Measurements from ENCODE around the gene SP2. TPM values are rescaled to one million over a fixed set of nuclear protein-coding genes. Genes with fewer than 3 reads are reported as not detected.

SP2 gene
- total RNA-seq, 1 donor from 2014 or later: 1.6 TPM

GRCh38 chr17:47915776-47916398, 19.9 kb downstream of the SP2 start:
- Mint-ChIP-seq H3K9me3 (no peaks in the 10 kb centered on the region), H3K4me1 (no peaks in the 10 kb centered on the region), H3K27ac (peak overlapping the region; percentile 3), H3K27me3 (ENCODE audit: insufficient read depth, low read depth) (peaks cover 5% of the 10 kb centered on the region), H3K4me3 (no peak overlapping the region), H3K36me3 (peaks cover 17% of the 10 kb centered on the region)
- Histone ChIP-seq H3K27ac (no peak overlapping the region), H3K27me3 (no peaks in the 10 kb centered on the region), H3K36me3 (no peaks in the 10 kb centered on the region), H2AFZ (replicated peaks) (no peak overlapping the region), H3K4me1 (no peaks in the 10 kb centered on the region), H3K79me2 (ENCODE audit: low read depth) (peaks cover under 1% of the 10 kb centered on the region), H3K9ac (no peak overlapping the region), H3K9me3 (ENCODE audit: low read depth) (no peaks in the 10 kb centered on the region), H3F3A (ENCODE audit: low read depth) (no peaks in the 10 kb centered on the region), H3K4me3 (no peak overlapping the region), H4K20me1 (ENCODE audit: low read depth) (no peaks in the 10 kb centered on the region), H3K4me2 (no peak overlapping the region)
- no peak for DNase-seq (ENCODE audit: low spot score)
- TF ChIP-seq, protein P1, sequence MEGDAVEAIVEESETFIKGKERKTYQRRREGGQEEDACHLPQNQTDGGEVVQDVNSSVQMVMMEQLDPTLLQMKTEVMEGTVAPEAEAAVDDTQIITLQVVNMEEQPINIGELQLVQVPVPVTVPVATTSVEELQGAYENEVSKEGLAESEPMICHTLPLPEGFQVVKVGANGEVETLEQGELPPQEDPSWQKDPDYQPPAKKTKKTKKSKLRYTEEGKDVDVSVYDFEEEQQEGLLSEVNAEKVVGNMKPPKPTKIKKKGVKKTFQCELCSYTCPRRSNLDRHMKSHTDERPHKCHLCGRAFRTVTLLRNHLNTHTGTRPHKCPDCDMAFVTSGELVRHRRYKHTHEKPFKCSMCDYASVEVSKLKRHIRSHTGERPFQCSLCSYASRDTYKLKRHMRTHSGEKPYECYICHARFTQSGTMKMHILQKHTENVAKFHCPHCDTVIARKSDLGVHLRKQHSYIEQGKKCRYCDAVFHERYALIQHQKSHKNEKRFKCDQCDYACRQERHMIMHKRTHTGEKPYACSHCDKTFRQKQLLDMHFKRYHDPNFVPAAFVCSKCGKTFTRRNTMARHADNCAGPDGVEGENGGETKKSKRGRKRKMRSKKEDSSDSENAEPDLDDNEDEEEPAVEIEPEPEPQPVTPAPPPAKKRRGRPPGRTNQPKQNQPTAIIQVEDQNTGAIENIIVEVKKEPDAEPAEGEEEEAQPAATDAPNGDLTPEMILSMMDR (IDR thresholded peaks at IDR 0.05): no peak
- TF ChIP-seq EZH2 (IDR thresholded peaks at IDR 0.05): no peak
- TF ChIP-seq EZH2phosphoT487 (IDR thresholded peaks at IDR 0.05): no peak

GRCh38 chr17:47916489-47917208, 20.6 kb downstream of the SP2 start:
- DNase-seq (ENCODE audit: low spot score): no peak
- Histone ChIP-seq H3K9me3 (ENCODE audit: low read depth) (no peaks in the 10 kb centered on the region), H2AFZ (replicated peaks) (no peak overlapping the region), H3K4me1 (no peaks in the 10 kb centered on the region), H3K27me3 (no peaks in the 10 kb centered on the region), H3K9ac (no peak overlapping the region), H3F3A (ENCODE audit: low read depth) (no peaks in the 10 kb centered on the region), H3K36me3 (no peaks in the 10 kb centered on the region), H3K27ac (no peak overlapping the region), H3K4me3 (no peak overlapping the region), H3K79me2 (ENCODE audit: low read depth) (no peaks in the 10 kb centered on the region), H4K20me1 (ENCODE audit: low read depth) (no peaks in the 10 kb centered on the region), H3K4me2 (no peak overlapping the region)
- no peaks in the 10 kb centered on the region for H3K9me3 Mint-ChIP-seq
- peak overlapping the region; percentile 3 for H3K27ac Mint-ChIP-seq
- peaks cover 18% of the 10 kb centered on the region for H3K36me3 Mint-ChIP-seq
- TF ChIP-seq EZH2 (IDR thresholded peaks at IDR 0.05) (no peak), EZH2phosphoT487 (IDR thresholded peaks at IDR 0.05) (no peak)
- TF ChIP-seq, protein P1 (IDR thresholded peaks at IDR 0.05): no peak
- peaks cover 3% of the 10 kb centered on the region for H3K27me3 Mint-ChIP-seq (ENCODE audit: insufficient read depth, low read depth)
- H3K4me3 Mint-ChIP-seq: no peak overlapping the region
- H3K4me1 Mint-ChIP-seq: no peaks in the 10 kb centered on the region

DNA sequence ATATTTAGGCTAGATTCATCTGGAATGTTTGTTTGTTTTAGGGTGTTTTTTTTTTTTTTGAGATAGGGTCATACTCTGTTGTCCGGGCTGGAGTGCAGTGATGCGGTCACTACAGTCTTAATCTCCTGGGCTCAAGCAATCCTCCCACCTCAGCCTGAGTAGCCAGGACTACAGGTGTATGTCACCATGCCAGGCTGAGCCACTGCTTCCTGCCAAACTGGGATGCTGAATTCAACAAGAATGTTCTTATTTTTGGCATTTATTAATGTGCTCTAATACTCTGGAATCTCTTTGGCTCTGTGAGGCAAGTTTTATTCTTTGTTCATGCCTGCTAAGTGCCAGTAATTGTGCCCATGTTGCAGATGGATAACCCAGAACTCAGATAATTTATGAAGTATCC, 21.5 kb downstream of the SP2 start:
- H3K4me3 Mint-ChIP-seq: no peak overlapping the region
- H3K36me3 Mint-ChIP-seq: peaks cover 20% of the 10 kb centered on the region
- no peak overlapping the region for H3K27ac Mint-ChIP-seq
- no peaks in the 10 kb centered on the region for H3K9me3 Mint-ChIP-seq
- no peaks in the 10 kb centered on the region for H4K20me1 ChIP-seq (ENCODE audit: low read depth)
- no peak overlapping the region for H3K27ac ChIP-seq
- DNase-seq (ENCODE audit: low spot score): no peak
- no peak overlapping the region for H3K4me3 ChIP-seq
- no peaks in the 10 kb centered on the region for H3K36me3 ChIP-seq
- no peaks in the 10 kb centered on the region for H3K79me2 ChIP-seq (ENCODE audit: low read depth)
- H3F3A ChIP-seq (ENCODE audit: low read depth): no peaks in the 10 kb centered on the region
- no peaks in the 10 kb centered on the region for H3K27me3 ChIP-seq
- H3K4me1 Mint-ChIP-seq: no peaks in the 10 kb centered on the region
- no peaks in the 10 kb centered on the region for H3K4me1 ChIP-seq
- no peak overlapping the region for H3K9ac ChIP-seq
- H3K27me3 Mint-ChIP-seq (ENCODE audit: insufficient read depth, low read depth): peaks cover 6% of the 10 kb centered on the region
- TF ChIP-seq EZH2phosphoT487 (IDR thresholded peaks at IDR 0.05) (no peak), EZH2 (IDR thresholded peaks at IDR 0.05) (no peak)
- TF ChIP-seq, protein P1 (IDR thresholded peaks at IDR 0.05): no peak
- no peak overlapping the region for H3K4me2 ChIP-seq
- no peak overlapping the region for H2AFZ ChIP-seq (replicated peaks)
- no peaks in the 10 kb centered on the region for H3K9me3 ChIP-seq (ENCODE audit: low read depth)

Data from neural progenitor cell (in vitro differentiated cells).